SK-N-MC (cell line): Measurements from ENCODE around the gene DPH5.

Experiments used
- EZH2 ChIP-seq: fragments of 200-600 bp; sonication (generic); IDR thresholded peaks from one replicate; pipeline ENCODE4 v1.6.1; 2017; ENCODE audit warnings: antibody characterized with exemption
- FOXP2 ChIP-seq: optimal IDR thresholded peaks from 2 replicates; pipeline ENCODE3; 2011; ENCODE audit warnings: mild to moderate bottlenecking, moderate library complexity; ENCODE audit not compliant: insufficient read depth; ENCODE audit errors: extremely low read length, control extremely low read depth
- POLR2AphosphoS5 ChIP-seq: IDR thresholded peaks from 2 replicates; pipeline ENCODE4 v1.6.1; 2012; ENCODE audit warnings: mild to moderate bottlenecking, low read depth, low read length, borderline replicate concordance

DNA sequence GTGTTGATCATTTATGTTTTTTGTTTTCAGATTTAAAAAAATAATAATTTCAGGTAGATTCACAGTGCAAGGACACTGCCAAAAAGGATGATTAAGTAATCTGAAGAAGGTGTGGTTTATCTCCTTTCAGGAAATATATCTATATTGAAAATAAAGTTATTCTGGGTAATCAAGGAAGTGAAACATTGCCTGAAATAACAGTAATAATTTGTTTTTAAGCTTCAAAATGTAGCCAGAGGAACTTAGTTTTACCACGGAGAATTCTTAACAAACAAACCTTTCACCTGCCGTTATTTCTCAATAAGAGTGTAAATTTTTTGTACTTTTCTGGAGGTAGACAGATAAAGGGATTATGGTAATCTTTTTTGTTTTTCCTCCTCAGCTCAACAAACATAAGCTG lies 2.9 kb upstream of the DPH5 start:
- TF ChIP-seq EZH2 (no peak), POLR2AphosphoS5 (no peak), FOXP2 (no peak)
